H9 (cell line): Measurements from ENCODE around the gene NEURL1B. TPM values are rescaled to one million over a fixed set of nuclear protein-coding genes. Genes with fewer than 3 reads are reported as not detected.

Experiments used
- DNase-seq: peaks from one replicate; pipeline ENCODE4 v3.0.0-alpha.2; 2017
- H2AFZ ChIP-seq: one replicate; pipeline ENCODE4 v1.6.1; 2013; ENCODE audit warnings: mild to moderate bottlenecking, low read length, control low read depth, moderate library complexity
- H2AK5ac ChIP-seq: 2 replicates; pipeline ENCODE4 v1.6.1; 2013; ENCODE audit warnings: low read length, control low read depth, mixed read lengths; ENCODE audit not compliant: insufficient read length
- H2BK120ac ChIP-seq: one replicate; pipeline ENCODE4 v1.6.1; 2013; ENCODE audit warnings: low read depth, mild to moderate bottlenecking, low read length, control low read depth, inconsistent platforms; ENCODE audit not compliant: poor library complexity, severe bottlenecking
- H2BK12ac ChIP-seq: 2 replicates; pipeline ENCODE4 v1.6.1; 2013; ENCODE audit warnings: low read length, control low read depth, mixed read lengths, low read depth; ENCODE audit not compliant: insufficient read length
- H2BK15ac ChIP-seq: 2 replicates; pipeline ENCODE4 v1.6.1; 2013; ENCODE audit warnings: low read depth, low read length, control low read depth
- H2BK20ac ChIP-seq: one replicate; pipeline ENCODE4 v1.6.1; 2013; ENCODE audit warnings: low read depth, mild to moderate bottlenecking, low read length, control low read depth, inconsistent platforms; ENCODE audit not compliant: poor library complexity, severe bottlenecking
- H2BK5ac ChIP-seq: 2 replicates; pipeline ENCODE4 v1.6.1; 2013; ENCODE audit warnings: low read length, control low read depth, mixed read lengths; ENCODE audit not compliant: insufficient read length
- H3K14ac ChIP-seq: 2 replicates; pipeline ENCODE4 v1.6.1; 2013; ENCODE audit warnings: low read length, control low read depth; ENCODE audit not compliant: insufficient read depth
- H3K18ac ChIP-seq: 2 replicates; pipeline ENCODE4 v1.6.1; 2013; ENCODE audit warnings: low read depth, mild to moderate bottlenecking, mixed read lengths, low read length, control low read depth; ENCODE audit not compliant: insufficient read length
- H3K23ac ChIP-seq: 2 replicates; pipeline ENCODE4 v1.6.1; 2013; ENCODE audit warnings: low read length, control low read depth, mixed read lengths, low read depth; ENCODE audit not compliant: insufficient read length
- H3K23me2 ChIP-seq: 2 replicates; pipeline ENCODE4 v1.6.1; 2013; ENCODE audit warnings: low read depth, mild to moderate bottlenecking, mixed read lengths, low read length, control low read depth; ENCODE audit not compliant: insufficient read length, poor library complexity, severe bottlenecking
- H3K27ac ChIP-seq: 2 replicates; pipeline ENCODE4 v1.5.1; 2013; ENCODE audit warnings: low read length, control low read depth, mixed read lengths, low read depth; ENCODE audit not compliant: insufficient read length
- H3K27me3 ChIP-seq: 2 replicates; pipeline ENCODE4 v1.6.1; 2013; ENCODE audit warnings: low read length, control low read depth, inconsistent platforms; ENCODE audit not compliant: insufficient read depth
- H3K4ac ChIP-seq: 2 replicates; pipeline ENCODE4 v1.6.1; 2013; ENCODE audit warnings: low read depth, mild to moderate bottlenecking, control low read depth, inconsistent platforms, low read length, moderate library complexity
- H3K4me1 ChIP-seq: 2 replicates; pipeline ENCODE4 v1.6.1; 2013; ENCODE audit warnings: low read length, control low read depth, inconsistent platforms; ENCODE audit not compliant: insufficient read depth
- H3K4me2 ChIP-seq: 2 replicates; pipeline ENCODE4 v1.6.1; 2013; ENCODE audit warnings: low read length, control low read depth, mixed read lengths; ENCODE audit not compliant: insufficient read length, insufficient read depth
- H3K56ac ChIP-seq: 2 replicates; pipeline ENCODE4 v1.6.1; 2013; ENCODE audit warnings: low read depth, mild to moderate bottlenecking, mixed read lengths, low read length, control low read depth; ENCODE audit not compliant: insufficient read length
- H3K79me1 ChIP-seq: 2 replicates; pipeline ENCODE4 v1.6.1; 2013; ENCODE audit warnings: low read depth, mild to moderate bottlenecking, moderate library complexity, low read length, control low read depth, inconsistent platforms; ENCODE audit not compliant: insufficient read depth, poor library complexity, severe bottlenecking
- H3K79me2 ChIP-seq: 2 replicates; pipeline ENCODE4 v1.6.1; 2013; ENCODE audit warnings: low read length, control low read depth, inconsistent platforms; ENCODE audit not compliant: insufficient read depth
- H3K9ac ChIP-seq: 2 replicates; pipeline ENCODE4 v1.6.1; 2013; ENCODE audit warnings: low read length, control low read depth, mixed read lengths; ENCODE audit not compliant: insufficient read length; ENCODE audit errors: extremely low read depth
- H3K9me3 ChIP-seq: one replicate; pipeline ENCODE4 v1.6.1; 2013; ENCODE audit warnings: low read depth, low read length, inconsistent platforms; ENCODE audit not compliant: control insufficient read depth
- H3T11ph ChIP-seq: one replicate; pipeline ENCODE4 v1.6.1; 2013; ENCODE audit warnings: mild to moderate bottlenecking, low read length, control low read depth, inconsistent platforms
- H4K20me1 ChIP-seq: one replicate; pipeline ENCODE4 v1.6.1; 2013; ENCODE audit not compliant: control insufficient read depth, insufficient read length, insufficient read depth
- H4K5ac ChIP-seq: 2 replicates; pipeline ENCODE4 v1.6.1; 2013; ENCODE audit warnings: low read depth, mild to moderate bottlenecking, mixed read lengths, low read length, control low read depth; ENCODE audit not compliant: insufficient read length
- H4K8ac ChIP-seq: replicated peaks from 2 replicates; pipeline ENCODE4 v1.6.1; 2013; ENCODE audit warnings: low read length, control low read depth, mixed read lengths, low read depth; ENCODE audit not compliant: insufficient read length
- H4K91ac ChIP-seq: 2 replicates; pipeline ENCODE4 v1.6.1; 2013; ENCODE audit warnings: low read depth, mild to moderate bottlenecking, moderate library complexity, mixed read lengths, low read length, control low read depth; ENCODE audit not compliant: insufficient read length
- H3K27ac Mint-ChIP-seq, 3 experiments: 2 replicates in 2 of 3; 3 replicates in 1 of 3; pipeline ENCODE4 v1.8.0; 2020 to 2021; ENCODE audit warnings: mixed read lengths in 3 of 3, mild to moderate bottlenecking in 1 of 3, moderate library complexity in 1 of 3
- H3K27me3 Mint-ChIP-seq: 2 replicates; pipeline ENCODE4 v1.8.0; 2021; ENCODE audit warnings: low read depth, mild to moderate bottlenecking, moderate library complexity, mixed read lengths
- H3K36me3 Mint-ChIP-seq, 3 experiments: 2 replicates in 2 of 3; 3 replicates in 1 of 3; pipeline ENCODE4 v1.8.0; 2020 to 2021; ENCODE audit warnings: low read depth in 3 of 3, mixed read lengths in 3 of 3; ENCODE audit not compliant: insufficient read depth in 1 of 3
- H3K4me1 Mint-ChIP-seq, 2 experiments: 2 replicates each; pipeline ENCODE4 v1.8.0; 2020; ENCODE audit warnings: mixed read lengths in 2 of 2
- H3K4me3 Mint-ChIP-seq, 2 experiments: 2 replicates in 1 of 2; 3 replicates in 1 of 2; pipeline ENCODE4 v1.8.0; 2020 to 2021; ENCODE audit warnings: mild to moderate bottlenecking in 2 of 2, mixed read lengths in 2 of 2, moderate library complexity in 1 of 2
- H3K9me3 Mint-ChIP-seq, 2 experiments: 2 replicates in 1 of 2; 3 replicates in 1 of 2; pipeline ENCODE4 v1.8.0; 2020; ENCODE audit warnings: mild to moderate bottlenecking in 2 of 2, mixed read lengths in 2 of 2, moderate library complexity in 1 of 2
- CTCF ChIP-seq: fragments of 200-600 bp; sonication (generic); conservative IDR thresholded peaks from 3 replicates; pipeline ENCODE4 v1.8.0; 2021; ENCODE audit warnings: antibody characterized with exemption, mild to moderate bottlenecking
- WGBS: extraction: QIAGEN DNeasy Blood & Tissue Kit; methylation state at CpG from one replicate; pipeline ENCODE4 v1.1.7; 2013; ENCODE audit warnings: missing lambda C conversion rate, low lambda C conversion rate, mixed read lengths; ENCODE audit not compliant: insufficient read length; ENCODE audit errors: extremely low coverage; 5-methylcytosine and 5-hydroxymethylcytosine counted together
- total RNA-seq: library from RNA; stranded (reverse); gene quantifications from 2 replicates; pipeline ENCODE4 v1.2.1, GENCODE V29; 2021

Gene NEURL1B
- total RNA-seq, 1 experiment from 2014 or later = 3.6 TPM

- no peak overlapping the region for H3K4me2 ChIP-seq
- no peak overlapping the region for H2BK20ac ChIP-seq
- Mint-ChIP-seq H3K9me3 (no peaks in the 10 kb centered on the region), H3K4me3 (no peak overlapping the region), H3K4me1 (peaks cover 7 to 24% of the 10 kb centered on the region in 2 experiments), H3K27ac (no peak overlapping the region; a peak in 1 of 7 replicates), H3K36me3 (no peaks in the 10 kb centered on the region), H3K27me3 (no peaks in the 10 kb centered on the region)
- no peaks in the 10 kb centered on the region for H3K79me2 ChIP-seq
- H3K18ac ChIP-seq = no peak overlapping the region
- TF ChIP-seq CTCF = no peak
- no peak overlapping the region for H4K8ac ChIP-seq
- no peak overlapping the region for H3K9ac ChIP-seq
- no peak for DNase-seq
- H3K14ac ChIP-seq = no peak overlapping the region
- no peak overlapping the region for H4K91ac ChIP-seq
- no peak overlapping the region for H3K4ac ChIP-seq
- H2BK120ac ChIP-seq = no peak overlapping the region
- H2BK5ac ChIP-seq = no peak overlapping the region
- H3K27ac ChIP-seq = no peak overlapping the region
- no peaks in the 10 kb centered on the region for H3K23me2 ChIP-seq
- H4K20me1 ChIP-seq = peaks cover 2% of the 10 kb centered on the region
- no CpG with 5 or more reads among the region's 16 CpGs for WGBS
- H3K79me1 ChIP-seq = no peaks in the 10 kb centered on the region
- no peak overlapping the region for H3T11ph ChIP-seq
- no peak overlapping the region for H3K56ac ChIP-seq
- no peak overlapping the region for H2AFZ ChIP-seq
- no peak overlapping the region for H4K5ac ChIP-seq
- H2BK15ac ChIP-seq = no peak overlapping the region
- no peaks in the 10 kb centered on the region; the same call in 1 of the 2 replicates for H3K4me1 ChIP-seq
- H3K27me3 ChIP-seq = no peaks in the 10 kb centered on the region
- H3K9me3 ChIP-seq = no peaks in the 10 kb centered on the region
- H2BK12ac ChIP-seq = no peak overlapping the region
- H2AK5ac ChIP-seq = no peak overlapping the region
- no peak overlapping the region for H3K23ac ChIP-seq
These were observed 23.8 kb downstream of the NEURL1B start for GRCh38 chr5:172664681-172665541.
